Loucy (cell line): Measurements from ENCODE around the gene PPA2.

ENCODE experiments used
- H2AFZ ChIP-seq: fragments of 200-600 bp; sonication (generic); 2 replicates; pipeline ENCODE4 v1.6.0; 2016; ENCODE audit warnings: antibody characterized with exemption, mild to moderate bottlenecking, low read length, moderate library complexity
- H3F3A ChIP-seq: fragments of 200-600 bp; 2 replicates; pipeline ENCODE4 v1.6.0; 2016; ENCODE audit warnings: antibody characterized with exemption, low read depth, mild to moderate bottlenecking
- H3K27me3 ChIP-seq: fragments of 200-600 bp; sonication (generic); 2 replicates; pipeline ENCODE4 v1.6.1; 2014; ENCODE audit warnings: low read length, mild to moderate bottlenecking; ENCODE audit not compliant: insufficient read depth, poor library complexity, severe bottlenecking
- H3K36me3 ChIP-seq: fragments of 200-600 bp; sonication (generic); 2 replicates; pipeline ENCODE4 v1.6.1; 2016; ENCODE audit warnings: low read length; ENCODE audit not compliant: insufficient read depth
- H3K4me1 ChIP-seq: fragments of 200-600 bp; sonication (generic); 2 replicates; pipeline ENCODE4 v1.5.1; 2014; ENCODE audit warnings: low read length, mild to moderate bottlenecking; ENCODE audit not compliant: insufficient read depth, poor library complexity, severe bottlenecking
- H3K4me2 ChIP-seq: fragments of 200-600 bp; sonication (generic); 2 replicates; pipeline ENCODE4 v1.6.0; 2014; ENCODE audit warnings: antibody characterized with exemption, low read length, low read depth, mild to moderate bottlenecking; ENCODE audit not compliant: poor library complexity, severe bottlenecking
- H3K4me3 ChIP-seq: fragments of 200-600 bp; sonication (generic); 2 replicates; pipeline ENCODE4 v1.5.1; 2014; ENCODE audit warnings: low read length, mild to moderate bottlenecking, mixed read lengths; ENCODE audit not compliant: poor library complexity, severe bottlenecking
- H3K79me2 ChIP-seq: fragments of 200-600 bp; sonication (generic); 2 replicates; pipeline ENCODE4 v1.6.1; 2014; ENCODE audit warnings: low read length; ENCODE audit not compliant: insufficient read depth
- H3K9ac ChIP-seq: fragments of 200-600 bp; sonication (generic); 2 replicates; pipeline ENCODE4 v1.6.0; 2014; ENCODE audit warnings: mild to moderate bottlenecking, low read depth, low read length, moderate library complexity; ENCODE audit not compliant: poor library complexity, severe bottlenecking
- H3K9me2 ChIP-seq: fragments of 200-600 bp; sonication (generic); replicated peaks from 2 replicates; pipeline ENCODE4 v1.6.1; 2016; ENCODE audit warnings: low read depth, low read length, mixed read lengths
- H3K9me3 ChIP-seq: fragments of 200-600 bp; sonication (generic); 2 replicates; pipeline ENCODE4 v1.6.1; 2014; ENCODE audit warnings: mild to moderate bottlenecking, antibody characterized with exemption, low read length, low read depth; ENCODE audit not compliant: insufficient read depth
- H4K20me1 ChIP-seq: fragments of 200-600 bp; sonication (generic); 2 replicates; pipeline ENCODE4 v1.6.0; 2014; ENCODE audit warnings: antibody characterized with exemption, low read length, mild to moderate bottlenecking; ENCODE audit not compliant: insufficient read depth, poor library complexity, severe bottlenecking
- EZH2phosphoT487 ChIP-seq: fragments of 200-600 bp; IDR thresholded peaks from 2 replicates; pipeline ENCODE4 v1.6.1; 2018; ENCODE audit warnings: antibody characterized with exemption, mild to moderate bottlenecking, moderate library complexity, borderline replicate concordance
- TF ChIP-seq, protein P1 (sequence below): fragments of 200-600 bp; sonication (generic); conservative IDR thresholded peaks from 2 replicates; pipeline ENCODE4 v1.5.1; 2014; ENCODE audit warnings: mild to moderate bottlenecking, antibody characterized with exemption, low read length

PPA2 gene

DNA sequence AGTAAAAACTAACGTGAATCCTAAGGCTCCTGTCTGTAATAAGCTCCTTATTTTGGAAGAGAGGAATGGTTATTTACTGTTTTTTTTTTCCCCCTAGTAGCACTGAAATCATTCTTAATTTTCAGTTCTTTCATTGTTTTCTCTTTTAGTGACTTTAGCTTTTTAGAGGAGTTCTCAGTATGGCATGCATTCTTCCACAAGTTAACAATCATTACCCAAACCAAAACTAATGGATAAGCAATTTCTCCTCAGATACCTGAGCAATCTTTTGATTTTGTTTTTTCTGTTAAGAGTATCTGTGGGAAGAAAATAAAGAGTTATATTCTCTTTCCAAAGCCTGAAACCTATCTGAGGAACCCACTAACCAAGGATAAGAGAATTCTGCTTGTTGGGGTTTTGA, 16.7 kb upstream of the PPA2 start:
- Histone ChIP-seq H3K4me1 (no peaks in the 10 kb centered on the region), H3K79me2 (no peaks in the 10 kb centered on the region), H4K20me1 (no peaks in the 10 kb centered on the region), H2AFZ (no peak overlapping the region), H3K4me2 (no peak overlapping the region), H3K9me3 (no peaks in the 10 kb centered on the region), H3K36me3 (no peaks in the 10 kb centered on the region), H3K9me2 (no peaks in the 10 kb centered on the region), H3K9ac (no peak overlapping the region), H3K4me3 (no peak overlapping the region), H3K27me3 (no peaks in the 10 kb centered on the region), H3F3A (no peaks in the 10 kb centered on the region)
- TF ChIP-seq, protein P1, sequence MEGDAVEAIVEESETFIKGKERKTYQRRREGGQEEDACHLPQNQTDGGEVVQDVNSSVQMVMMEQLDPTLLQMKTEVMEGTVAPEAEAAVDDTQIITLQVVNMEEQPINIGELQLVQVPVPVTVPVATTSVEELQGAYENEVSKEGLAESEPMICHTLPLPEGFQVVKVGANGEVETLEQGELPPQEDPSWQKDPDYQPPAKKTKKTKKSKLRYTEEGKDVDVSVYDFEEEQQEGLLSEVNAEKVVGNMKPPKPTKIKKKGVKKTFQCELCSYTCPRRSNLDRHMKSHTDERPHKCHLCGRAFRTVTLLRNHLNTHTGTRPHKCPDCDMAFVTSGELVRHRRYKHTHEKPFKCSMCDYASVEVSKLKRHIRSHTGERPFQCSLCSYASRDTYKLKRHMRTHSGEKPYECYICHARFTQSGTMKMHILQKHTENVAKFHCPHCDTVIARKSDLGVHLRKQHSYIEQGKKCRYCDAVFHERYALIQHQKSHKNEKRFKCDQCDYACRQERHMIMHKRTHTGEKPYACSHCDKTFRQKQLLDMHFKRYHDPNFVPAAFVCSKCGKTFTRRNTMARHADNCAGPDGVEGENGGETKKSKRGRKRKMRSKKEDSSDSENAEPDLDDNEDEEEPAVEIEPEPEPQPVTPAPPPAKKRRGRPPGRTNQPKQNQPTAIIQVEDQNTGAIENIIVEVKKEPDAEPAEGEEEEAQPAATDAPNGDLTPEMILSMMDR, result no peak
- no peak for TF ChIP-seq EZH2phosphoT487

DNA sequence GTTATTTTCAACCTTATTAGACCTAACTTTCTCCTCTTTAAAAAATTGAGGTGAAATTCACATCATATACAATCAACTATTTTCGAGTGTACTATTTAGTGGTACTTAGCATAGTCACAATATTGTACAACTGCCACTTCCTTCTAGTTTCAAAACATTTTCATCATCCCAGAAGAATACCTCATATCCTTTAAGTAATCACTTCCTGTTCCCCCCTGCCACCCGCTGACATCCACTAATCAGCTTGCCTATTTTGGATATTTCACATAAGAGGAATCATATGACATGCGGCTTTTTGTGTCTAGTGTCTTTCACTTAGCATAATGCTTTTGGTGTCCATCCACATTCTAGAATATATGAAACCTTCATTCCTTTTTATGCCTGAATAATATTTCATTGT, 10.0 kb upstream of the PPA2 start:
- H3K4me1 ChIP-seq, result no peaks in the 10 kb centered on the region
- H4K20me1 ChIP-seq, result no peaks in the 10 kb centered on the region

DNA sequence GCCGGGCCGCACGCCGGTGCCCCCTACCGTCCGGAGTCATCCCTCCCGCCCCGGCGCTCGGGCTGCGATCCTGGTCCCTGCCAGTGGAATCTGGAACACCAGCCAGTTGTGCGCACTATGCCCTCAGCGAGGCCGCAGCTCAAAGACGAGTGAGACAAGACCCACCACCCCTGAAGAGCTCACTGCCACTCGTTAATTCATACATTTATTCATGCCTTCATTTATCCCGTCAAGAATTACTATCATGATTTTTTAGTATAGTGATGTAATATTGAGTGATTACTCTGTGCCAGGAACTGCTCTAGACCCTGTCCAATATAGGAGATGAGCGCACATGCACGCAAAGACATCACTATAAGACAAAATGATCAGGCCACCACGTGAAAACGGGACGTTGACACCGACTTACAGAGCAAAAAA, 247 bp upstream of the PPA2 start:
- peaks cover 40% of the 10 kb centered on the region for H3K79me2 ChIP-seq
- H3F3A ChIP-seq, result no peaks in the 10 kb centered on the region
- H3K9me3 ChIP-seq, result no peaks in the 10 kb centered on the region
- peak overlapping the region; percentile 88 for H3K9ac ChIP-seq
- H3K9me2 ChIP-seq, result no peaks in the 10 kb centered on the region
- TF ChIP-seq, protein P1, result peak; percentile 73
- no peak for TF ChIP-seq EZH2phosphoT487
- no peaks in the 10 kb centered on the region for H3K27me3 ChIP-seq
- H2AFZ ChIP-seq, result peak overlapping the region; percentile 95
- peaks cover 34% of the 10 kb centered on the region for H4K20me1 ChIP-seq
- peak overlapping the region; percentile 90 for H3K4me3 ChIP-seq
- peak overlapping the region; percentile 83 for H3K4me2 ChIP-seq
- H3K4me1 ChIP-seq, result peaks cover 35% of the 10 kb centered on the region
- no peaks in the 10 kb centered on the region for H3K36me3 ChIP-seq

More for the DNA sequence above, 10.0 kb upstream of the PPA2 start:
- H3K36me3 ChIP-seq, result no peaks in the 10 kb centered on the region
- H3K9me3 ChIP-seq, result no peaks in the 10 kb centered on the region
- H3K9me2 ChIP-seq, result no peaks in the 10 kb centered on the region
- TF ChIP-seq, protein P1, result no peak
- no peak for TF ChIP-seq EZH2phosphoT487
- H3K27me3 ChIP-seq, result no peaks in the 10 kb centered on the region
- no peak overlapping the region for H3K4me3 ChIP-seq
- no peak overlapping the region for H3K9ac ChIP-seq
- no peaks in the 10 kb centered on the region for H3F3A ChIP-seq
- no peaks in the 10 kb centered on the region for H3K79me2 ChIP-seq
- H3K4me2 ChIP-seq, result no peak overlapping the region
- no peak overlapping the region for H2AFZ ChIP-seq
